T-cell (primary cell): Measurements from ENCODE around the gene CADM1. TPM values are rescaled to one million over a fixed set of nuclear protein-coding genes. Genes with fewer than 3 reads are reported as not detected.
A peak's percentile ranks its signal among the peaks of the same experiment; 100 is the strongest.

ENCODE experiments used
- ATAC-seq, 4 experiments: fragments of 200-7000 bp in 3 of 4; fragments of 150-1000 bp in 1 of 4; cut with Tn5 transposase; replicated peaks in 1 of 4; 1 replicate in 3 of 4; 2 replicates in 1 of 4; pipeline ENCODE4 v1.10.0; 2021; ENCODE audit warnings: moderate library complexity in 3 of 4, mild to moderate bottlenecking in 2 of 4, moderate number of reproducible peaks in 1 of 4
- CTCF ChIA-PET, 2 donors: fragments of 300-600 bp; sonication (Branson Sonifier 250); formaldehyde crosslinking; loops; one replicate each; lab custom pipeline; 2022; ENCODE audit warnings: antibody characterized with exemption in 2 of 2; lab: Charles Lee
- POLR2A ChIA-PET, 2 donors: fragments of 300-600 bp; sonication (Branson Sonifier 250); formaldehyde crosslinking; loops; one replicate each; lab custom pipeline; 2022; ENCODE audit warnings: antibody characterized with exemption in 2 of 2; lab: Charles Lee
- DNase-seq, 35 experiments: peaks; one replicate each; pipeline versions ENCODE4 v3.0.0 to v3.0.0-alpha.2; 2013 to 2023
- H3K27ac ChIP-seq: one replicate; pipeline ENCODE4 v1.5.1; 2013; ENCODE audit warnings: low read length
- H3K27me3 ChIP-seq, 2 experiments: replicated peaks in 1 of 2; 1 replicate in 1 of 2; 2 replicates in 1 of 2; pipeline versions ENCODE4 v1.6.1 to v1.7.0; 2013; ENCODE audit warnings: low read length in 1 of 2, mixed read lengths in 1 of 2; ENCODE audit not compliant: control insufficient read depth in 2 of 2, insufficient read depth in 2 of 2; ENCODE audit errors: extremely low read depth in 1 of 2
- H3K36me3 ChIP-seq, 2 donors: 1 replicate in 1 of 2; 2 replicates in 1 of 2; pipeline versions ENCODE4 v1.6.1 to v1.7.0; 2013; ENCODE audit warnings: low read length in 1 of 2; ENCODE audit not compliant: control insufficient read depth in 2 of 2, insufficient read depth in 1 of 2; ENCODE audit errors: extremely low read depth in 1 of 2
- H3K4me1 ChIP-seq, 2 experiments: 1 replicate in 1 of 2; 2 replicates in 1 of 2; pipeline versions ENCODE4 v1.6.1 to v1.7.0; 2013; ENCODE audit warnings: low read length in 2 of 2, mixed read lengths in 1 of 2; ENCODE audit not compliant: insufficient read depth in 2 of 2, control insufficient read depth in 1 of 2; ENCODE audit errors: extremely low read depth in 1 of 2
- H3K4me3 ChIP-seq, 2 donors: 1 replicate in 1 of 2; 2 replicates in 1 of 2; pipeline versions ENCODE4 v1.5.1 to v1.7.0; 2013; ENCODE audit warnings: mild to moderate bottlenecking in 2 of 2, low read length in 1 of 2, moderate library complexity in 1 of 2; ENCODE audit not compliant: control insufficient read depth in 1 of 2; ENCODE audit errors: extremely low read depth in 1 of 2
- H3K9me3 ChIP-seq: 2 replicates; pipeline ENCODE4 v1.7.0; 2013
- H3K27ac Mint-ChIP-seq, 2 donors: one replicate each; pipeline ENCODE4 v1.8.0; 2020 to 2021; ENCODE audit warnings: mild to moderate bottlenecking in 2 of 2, mixed read lengths in 2 of 2
- H3K27me3 Mint-ChIP-seq, 2 donors: one replicate each; pipeline ENCODE4 v1.8.0; 2021 to 2022; ENCODE audit warnings: mixed read lengths in 2 of 2
- H3K36me3 Mint-ChIP-seq: one replicate; pipeline ENCODE4 v1.8.0; 2021; ENCODE audit warnings: mixed read lengths
- H3K4me1 Mint-ChIP-seq, 3 donors: one replicate each; pipeline ENCODE4 v1.8.0; 2020 to 2022; ENCODE audit warnings: mixed read lengths in 3 of 3, mild to moderate bottlenecking in 1 of 3
- H3K4me3 Mint-ChIP-seq, 3 donors: one replicate each; pipeline ENCODE4 v1.8.0; 2020 to 2022; ENCODE audit warnings: mild to moderate bottlenecking in 3 of 3, mixed read lengths in 3 of 3, moderate library complexity in 3 of 3
- H3K9me3 Mint-ChIP-seq, 3 donors: one replicate each; pipeline ENCODE4 v1.8.0; 2020 to 2022; ENCODE audit warnings: mixed read lengths in 3 of 3
- WGBS: methylation state at CpG from one replicate; pipeline ENCODE4 v1.1.5; 2013; ENCODE audit warnings: missing lambda C conversion rate; ENCODE audit not compliant: insufficient coverage; 5-methylcytosine and 5-hydroxymethylcytosine counted together
- total RNA-seq, 35 experiments: library from RNA in 6 of 35; stranded (reverse) in 6 of 35; fragments of 120-200 nt in 1 of 35; gene quantifications; one replicate each; pipeline versions ENCODE4 v1.2.1 to v1.2.4 and lab custom pipeline; 2013 to 2026

The CADM1 gene
- total RNA-seq, 5 donors from 2014 or later (not counting 1 experiment from before 2014, with no cell fraction given), result 2.1 to 6.7 (median 3.1) TPM

GRCh38 chr11:115144014-115144413, 360.2 kb downstream of the CADM1 start:
- H3K27me3 Mint-ChIP-seq, result peaks cover 8% of the 10 kb centered on the region in 2 donors
- no peaks in the 10 kb centered on the region for H3K36me3 Mint-ChIP-seq
- Histone ChIP-seq H3K4me1 (no peaks in the 10 kb centered on the region), H3K27ac (no peak overlapping the region), H3K36me3 (no peaks in the 10 kb centered on the region), H3K9me3 (no peaks in the 10 kb centered on the region), H3K27me3 (peaks cover 0 to 8% of the 10 kb centered on the region in 2 experiments), H3K4me3 (no peak overlapping the region)
- peaks cover 0 to 9% (median 0%) of the 10 kb centered on the region in 3 donors for H3K9me3 Mint-ChIP-seq
- ChIA-PET POLR2A (no interaction called here), CTCF (no interaction called here)
- ATAC-seq, result no peak
- no peaks in the 10 kb centered on the region for H3K4me1 Mint-ChIP-seq
- no peak for DNase-seq
- no peak overlapping the region for H3K4me3 Mint-ChIP-seq
- H3K27ac Mint-ChIP-seq, result no peak overlapping the region
- 61% methylated on average over 2 of the region's 5 CpGs for WGBS

GRCh38 chr11:115141231-115142114, 362.7 kb downstream of the CADM1 start:
- Histone ChIP-seq H3K27ac (no peak overlapping the region), H3K27me3 (peaks cover 0 to 11% of the 10 kb centered on the region in 2 experiments), H3K9me3 (no peaks in the 10 kb centered on the region), H3K4me3 (no peak overlapping the region), H3K36me3 (no peaks in the 10 kb centered on the region), H3K4me1 (no peaks in the 10 kb centered on the region)
- Mint-ChIP-seq H3K4me3 (no peak overlapping the region), H3K27ac (no peak overlapping the region), H3K27me3 (peaks cover 8% of the 10 kb centered on the region in 2 donors), H3K4me1 (no peaks in the 10 kb centered on the region), H3K9me3 (peaks cover 0 to under 1% (median 0%) of the 10 kb centered on the region in 3 donors), H3K36me3 (no peaks in the 10 kb centered on the region)
- ChIA-PET CTCF (no interaction called here), POLR2A (no interaction called here)
- 61% methylated on average over 3 of the region's 13 CpGs for WGBS
- ATAC-seq (no peak), DNase-seq (no peak)

- no peaks in the 10 kb centered on the region for H3K36me3 ChIP-seq
- H3K27ac ChIP-seq, result no peak overlapping the region
- no peak for DNase-seq
- no peak for ATAC-seq
- H3K36me3 Mint-ChIP-seq, result no peaks in the 10 kb centered on the region
- H3K4me1 ChIP-seq, result no peaks in the 10 kb centered on the region
- no peak overlapping the region for H3K4me3 ChIP-seq
- peaks cover 3 to 5% of the 10 kb centered on the region in 2 donors for H3K27me3 Mint-ChIP-seq
- peaks cover 0 to 7% of the 10 kb centered on the region in 2 experiments for H3K27me3 ChIP-seq
- no peaks in the 10 kb centered on the region for H3K9me3 ChIP-seq
- no peaks in the 10 kb centered on the region for H3K4me1 Mint-ChIP-seq
- H3K4me3 Mint-ChIP-seq, result no peak overlapping the region
- H3K9me3 Mint-ChIP-seq, result no peaks in the 10 kb centered on the region
- CTCF ChIA-PET, result no interaction called here
- 10% methylated on average over 3 of the region's 3 CpGs for WGBS
- POLR2A ChIA-PET, result no interaction called here
- no peak overlapping the region for H3K27ac Mint-ChIP-seq
Observed at GRCh38 chr11:115135936-115136335, 368.3 kb downstream of the CADM1 start.

GRCh38 chr11:115134926-115135325, 369.3 kb downstream of the CADM1 start:
- H3K4me3 ChIP-seq, result no peak overlapping the region
- H3K36me3 ChIP-seq, result no peaks in the 10 kb centered on the region
- 90% methylated on average over 6 of the region's 11 CpGs for WGBS
- ATAC-seq, result no peak
- no peaks in the 10 kb centered on the region for H3K36me3 Mint-ChIP-seq
- DNase-seq, result no peak
- CTCF ChIA-PET, result no interaction called here
- POLR2A ChIA-PET, result no interaction called here
- H3K27me3 ChIP-seq, result peaks cover 0 to 7% of the 10 kb centered on the region in 2 experiments
- no peaks in the 10 kb centered on the region for H3K4me1 Mint-ChIP-seq
- H3K27ac ChIP-seq, result no peak overlapping the region
- no peaks in the 10 kb centered on the region for H3K9me3 Mint-ChIP-seq
- no peaks in the 10 kb centered on the region for H3K4me1 ChIP-seq
- no peak overlapping the region for H3K4me3 Mint-ChIP-seq
- peaks cover 3% of the 10 kb centered on the region in 2 donors for H3K27me3 Mint-ChIP-seq
- H3K9me3 ChIP-seq, result no peaks in the 10 kb centered on the region
- no peak overlapping the region for H3K27ac Mint-ChIP-seq

- ChIA-PET CTCF (no interaction called here), POLR2A (no interaction called here)
- H3K9me3 ChIP-seq, result no peaks in the 10 kb centered on the region
- H3K4me3 Mint-ChIP-seq, result no peak overlapping the region
- no peak for DNase-seq
- no peaks in the 10 kb centered on the region for H3K4me1 Mint-ChIP-seq
- H3K4me1 ChIP-seq, result no peaks in the 10 kb centered on the region
- H3K27me3 Mint-ChIP-seq, result peaks cover 3 to 5% of the 10 kb centered on the region in 2 donors
- H3K9me3 Mint-ChIP-seq, result no peaks in the 10 kb centered on the region
- ATAC-seq, result no peak
- H3K36me3 ChIP-seq, result no peaks in the 10 kb centered on the region
- H3K27ac ChIP-seq, result no peak overlapping the region
- peaks cover 0 to 7% of the 10 kb centered on the region in 2 experiments for H3K27me3 ChIP-seq
- no peak overlapping the region for H3K4me3 ChIP-seq
- H3K36me3 Mint-ChIP-seq, result no peaks in the 10 kb centered on the region
- no peak overlapping the region for H3K27ac Mint-ChIP-seq
- 93% methylated on average over 2 of the region's 5 CpGs for WGBS
Observed at GRCh38 chr11:115133475-115134209, 370.6 kb downstream of the CADM1 start.

- Mint-ChIP-seq H3K4me1 (no peaks in the 10 kb centered on the region), H3K27me3 (peaks cover 3 to 5% of the 10 kb centered on the region in 2 donors), H3K4me3 (no peak overlapping the region), H3K36me3 (no peaks in the 10 kb centered on the region), H3K9me3 (no peaks in the 10 kb centered on the region), H3K27ac (no peak overlapping the region)
- POLR2A ChIA-PET, result no interaction called here
- peak in 1 of 35 experiments; percentile 4 for DNase-seq
- H3K27ac ChIP-seq, result no peak overlapping the region
- CTCF ChIA-PET, result no interaction called here
- no peak for ATAC-seq
- H3K4me1 ChIP-seq, result no peaks in the 10 kb centered on the region
- H3K9me3 ChIP-seq, result no peaks in the 10 kb centered on the region
- peaks cover 0 to 7% of the 10 kb centered on the region in 2 experiments for H3K27me3 ChIP-seq
- WGBS, result no CpG with 5 or more reads among the region's 7 CpGs
- no peaks in the 10 kb centered on the region for H3K36me3 ChIP-seq
- no peak overlapping the region for H3K4me3 ChIP-seq
Observed at GRCh38 chr11:115132436-115133228, 371.6 kb downstream of the CADM1 start.
